ENCODE data around the gene PNMA3. TPM values are rescaled to one million over a fixed set of nuclear protein-coding genes. Genes with fewer than 3 reads are reported as not detected.
A peak's percentile ranks its signal among the peaks of the same experiment; 100 is the strongest.

Gene PNMA3
- total and polyA plus RNA-seq, 2 donors (not counting 3 experiments of a cell fraction or from before 2014, with no cell fraction given), result not detected

GRCh38 chrX:153060095-153060445, 3.8 kb downstream of the PNMA3 start:
- Histone ChIP-seq H3K79me2 (ENCODE audit: control insufficient read depth, insufficient read depth, low read length) (no peaks in the 10 kb centered on the region), H2AFZ (ENCODE audit: low read depth, low read length) (no peak overlapping the region), H3K9me1 (replicated peaks; ENCODE audit: control insufficient read depth, extremely low read depth, insufficient read depth, low read length) (no peaks in the 10 kb centered on the region), H3K4me3 (replicated peaks in 1 of 3; ENCODE audit: insufficient read depth in 1 of 3, low read depth in 1 of 3, low read length in 3 of 3) (no peak overlapping the region), H3K4me2 (ENCODE audit: insufficient read depth, low read length) (no peak overlapping the region), H3K36me3 (ENCODE audit: control insufficient read depth in 2 of 2, extremely low read depth in 1 of 2, insufficient read depth in 2 of 2, low read length in 2 of 2) (no peaks in the 10 kb centered on the region), H3K9me3 (replicated peaks; ENCODE audit: control insufficient read depth, insufficient read depth, low read length) (no peaks in the 10 kb centered on the region), H3K27ac (ENCODE audit: insufficient read depth, low read depth, low read length) (no peak overlapping the region), H3K9ac (replicated peaks; ENCODE audit: extremely low read depth, insufficient read depth, low read length) (no peak overlapping the region), H4K20me1 (replicated peaks; ENCODE audit: control insufficient read depth, extremely low read depth, insufficient read depth, low read length) (no peaks in the 10 kb centered on the region), H3K4me1 (ENCODE audit: control insufficient read depth, extremely low read depth, insufficient read depth, low read length) (no peaks in the 10 kb centered on the region), H3K27me3 (ENCODE audit: control insufficient read depth in 2 of 2, insufficient read depth in 2 of 2, low read length in 2 of 2) (peaks cover 2 to 3% of the 10 kb centered on the region in 2 experiments)
- dilution Hi-C loops (cut with MboI; ENCODE audit: extremely low pct_ligation_motif_present, low sequenced_read_pairs) (no loop called here), intact Hi-C loops (cut with micrococcal nuclease) (no loop called here)
- no peak for DNase-seq (ENCODE audit: low read depth, low spot score)
- FAIRE-seq, result no peak
- ChIA-PET CTCF (no interaction called here), POLR2A (no interaction called here)
- TF ChIP-seq FOS (IDR thresholded peaks at IDR 0.05; ENCODE audit: borderline replicate concordance, insufficient read depth, low read length) (no peak), EZH2 (IDR thresholded peaks at IDR 0.05; ENCODE audit: borderline replicate concordance, low read depth, low read length, severe bottlenecking) (no peak), POLR2A (IDR thresholded peaks at IDR 0.05; ENCODE audit: low read depth, low read length) (no peak)
- BruUV-seq (replicated peaks), result no TSS peak

GRCh38 chrX:153061732-153062131, 5.5 kb downstream of the PNMA3 start:
- no peaks in the 10 kb centered on the region for H3K9me3 ChIP-seq (replicated peaks; ENCODE audit: control insufficient read depth, insufficient read depth, low read length)
- no peak overlapping the region for H3K4me2 ChIP-seq (ENCODE audit: insufficient read depth, low read length)
- BruUV-seq (replicated peaks), result no TSS peak
- H4K20me1 ChIP-seq (replicated peaks; ENCODE audit: control insufficient read depth, extremely low read depth, insufficient read depth, low read length), result no peaks in the 10 kb centered on the region
- no peak overlapping the region for H3K4me3 ChIP-seq (replicated peaks in 1 of 3; ENCODE audit: insufficient read depth in 1 of 3, low read depth in 1 of 3, low read length in 3 of 3)
- no peak overlapping the region for H3K9ac ChIP-seq (replicated peaks; ENCODE audit: extremely low read depth, insufficient read depth, low read length)
- intact Hi-C loops (cut with micrococcal nuclease) (no loop called here), dilution Hi-C loops (cut with MboI; ENCODE audit: extremely low pct_ligation_motif_present, low sequenced_read_pairs) (no loop called here)
- H3K9me1 ChIP-seq (replicated peaks; ENCODE audit: control insufficient read depth, extremely low read depth, insufficient read depth, low read length), result no peaks in the 10 kb centered on the region
- no peaks in the 10 kb centered on the region for H3K36me3 ChIP-seq (ENCODE audit: control insufficient read depth in 2 of 2, extremely low read depth in 1 of 2, insufficient read depth in 2 of 2, low read length in 2 of 2)
- no peak for FAIRE-seq
- no peak for DNase-seq (ENCODE audit: low read depth, low spot score)
- H3K27ac ChIP-seq (ENCODE audit: insufficient read depth, low read depth, low read length), result no peak overlapping the region
- H2AFZ ChIP-seq (ENCODE audit: low read depth, low read length), result no peak overlapping the region
- ChIA-PET POLR2A (no interaction called here), CTCF (no interaction called here)
- no peaks in the 10 kb centered on the region for H3K79me2 ChIP-seq (ENCODE audit: control insufficient read depth, insufficient read depth, low read length)
- peaks cover 0 to 3% of the 10 kb centered on the region in 2 experiments for H3K27me3 ChIP-seq (ENCODE audit: control insufficient read depth in 2 of 2, insufficient read depth in 2 of 2, low read length in 2 of 2)
- TF ChIP-seq JUN (IDR thresholded peaks at IDR 0.05; ENCODE audit: borderline replicate concordance, insufficient read depth, insufficient read length, low read depth) (no peak), FOS (IDR thresholded peaks at IDR 0.05; ENCODE audit: borderline replicate concordance, insufficient read depth, low read length) (peak; percentile 16), MAX (IDR thresholded peaks at IDR 0.05; ENCODE audit: insufficient read depth, insufficient read length) (no peak), CTCF (IDR thresholded peaks at IDR 0.05; ENCODE audit: extremely low read depth in 1 of 2, insufficient read depth in 1 of 2, low read depth in 1 of 2, low read length in 2 of 2) (no peak), MYC (IDR thresholded peaks at IDR 0.05; ENCODE audit: low read depth, low read length) (no peak), POLR2AphosphoS5 (IDR thresholded peaks at IDR 0.05; ENCODE audit: insufficient read depth, low read depth, low read length) (no peak)
- no peaks in the 10 kb centered on the region for H3K4me1 ChIP-seq (ENCODE audit: control insufficient read depth, extremely low read depth, insufficient read depth, low read length)

Data from endothelial cell of umbilical vein (primary cell).